HL-60 (cell line): Measurements from ENCODE around the gene MAN2A1.

Experiments
- DNase-seq, 2 experiments: peaks; one replicate each; pipeline ENCODE4 v3.0.0-alpha.2; 2010 to 2020; ENCODE audit warnings: low read depth in 1 of 2, low spot score in 1 of 2
- H3K27ac ChIP-seq: fragments of 250-450 bp; sonication (Bioruptor Pico); replicated peaks from 2 replicates; pipeline ENCODE4 v1.5.1; 2020; ENCODE audit warnings: mild to moderate bottlenecking, moderate library complexity
- H3K27me3 ChIP-seq: fragments of 250-450 bp; sonication (Bioruptor Pico); 2 replicates; pipeline ENCODE4 v1.5.1; 2021; ENCODE audit warnings: mild to moderate bottlenecking, moderate library complexity; ENCODE audit not compliant: insufficient read depth, poor library complexity, severe bottlenecking
- H3K4me3 ChIP-seq: replicated peaks from 2 replicates; pipeline ENCODE4 v1.5.1; 2011; ENCODE audit warnings: mild to moderate bottlenecking, control low read depth, low read length; ENCODE audit not compliant: insufficient read depth
- CTCF ChIP-seq: IDR thresholded peaks from one replicate; pipeline ENCODE4 v1.5.1; 2011; ENCODE audit warnings: low read length, control low read depth, inconsistent platforms; ENCODE audit not compliant: insufficient read depth
- GABPA ChIP-seq: IDR thresholded peaks from 2 replicates; pipeline ENCODE4 v1.6.1; 2012; ENCODE audit warnings: low read depth
- POLR2AphosphoS5 ChIP-seq: IDR thresholded peaks from 2 replicates; pipeline ENCODE4 v1.6.1; 2012; ENCODE audit warnings: low read depth
- SPI1 ChIP-seq: IDR thresholded peaks from 2 replicates; pipeline ENCODE4 v1.6.1; 2012; ENCODE audit warnings: low read depth, mild to moderate bottlenecking, borderline replicate concordance
- TF ChIP-seq, protein P1 (sequence below): IDR thresholded peaks from 2 replicates; pipeline ENCODE4 v1.6.1; 2012; ENCODE audit warnings: low read depth; ENCODE audit not compliant: insufficient replicate concordance

MAN2A1 gene

GRCh38 chr5:109650493-109650892, 39.2 kb upstream of the MAN2A1 start:
- Histone ChIP-seq H3K27ac (no peak overlapping the region), H3K4me3 (no peak overlapping the region), H3K27me3 (no peaks in the 10 kb centered on the region)
- DNase-seq = no peak
- no peak for TF ChIP-seq CTCF
- no peak for TF ChIP-seq GABPA
- TF ChIP-seq, protein P1, sequence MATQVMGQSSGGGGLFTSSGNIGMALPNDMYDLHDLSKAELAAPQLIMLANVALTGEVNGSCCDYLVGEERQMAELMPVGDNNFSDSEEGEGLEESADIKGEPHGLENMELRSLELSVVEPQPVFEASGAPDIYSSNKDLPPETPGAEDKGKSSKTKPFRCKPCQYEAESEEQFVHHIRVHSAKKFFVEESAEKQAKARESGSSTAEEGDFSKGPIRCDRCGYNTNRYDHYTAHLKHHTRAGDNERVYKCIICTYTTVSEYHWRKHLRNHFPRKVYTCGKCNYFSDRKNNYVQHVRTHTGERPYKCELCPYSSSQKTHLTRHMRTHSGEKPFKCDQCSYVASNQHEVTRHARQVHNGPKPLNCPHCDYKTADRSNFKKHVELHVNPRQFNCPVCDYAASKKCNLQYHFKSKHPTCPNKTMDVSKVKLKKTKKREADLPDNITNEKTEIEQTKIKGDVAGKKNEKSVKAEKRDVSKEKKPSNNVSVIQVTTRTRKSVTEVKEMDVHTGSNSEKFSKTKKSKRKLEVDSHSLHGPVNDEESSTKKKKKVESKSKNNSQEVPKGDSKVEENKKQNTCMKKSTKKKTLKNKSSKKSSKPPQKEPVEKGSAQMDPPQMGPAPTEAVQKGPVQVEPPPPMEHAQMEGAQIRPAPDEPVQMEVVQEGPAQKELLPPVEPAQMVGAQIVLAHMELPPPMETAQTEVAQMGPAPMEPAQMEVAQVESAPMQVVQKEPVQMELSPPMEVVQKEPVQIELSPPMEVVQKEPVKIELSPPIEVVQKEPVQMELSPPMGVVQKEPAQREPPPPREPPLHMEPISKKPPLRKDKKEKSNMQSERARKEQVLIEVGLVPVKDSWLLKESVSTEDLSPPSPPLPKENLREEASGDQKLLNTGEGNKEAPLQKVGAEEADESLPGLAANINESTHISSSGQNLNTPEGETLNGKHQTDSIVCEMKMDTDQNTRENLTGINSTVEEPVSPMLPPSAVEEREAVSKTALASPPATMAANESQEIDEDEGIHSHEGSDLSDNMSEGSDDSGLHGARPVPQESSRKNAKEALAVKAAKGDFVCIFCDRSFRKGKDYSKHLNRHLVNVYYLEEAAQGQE = no peak
- TF ChIP-seq POLR2AphosphoS5 = no peak
- no peak for TF ChIP-seq SPI1

GRCh38 chr5:109652096-109652495, 37.6 kb upstream of the MAN2A1 start:
- TF ChIP-seq GABPA = no peak
- TF ChIP-seq, protein P1 = no peak
- no peak for TF ChIP-seq SPI1
- no peak for TF ChIP-seq POLR2AphosphoS5
- TF ChIP-seq CTCF = no peak
- H3K27ac ChIP-seq = no peak overlapping the region
- H3K4me3 ChIP-seq = no peak overlapping the region
- DNase-seq = no peak
- no peaks in the 10 kb centered on the region for H3K27me3 ChIP-seq

DNA sequence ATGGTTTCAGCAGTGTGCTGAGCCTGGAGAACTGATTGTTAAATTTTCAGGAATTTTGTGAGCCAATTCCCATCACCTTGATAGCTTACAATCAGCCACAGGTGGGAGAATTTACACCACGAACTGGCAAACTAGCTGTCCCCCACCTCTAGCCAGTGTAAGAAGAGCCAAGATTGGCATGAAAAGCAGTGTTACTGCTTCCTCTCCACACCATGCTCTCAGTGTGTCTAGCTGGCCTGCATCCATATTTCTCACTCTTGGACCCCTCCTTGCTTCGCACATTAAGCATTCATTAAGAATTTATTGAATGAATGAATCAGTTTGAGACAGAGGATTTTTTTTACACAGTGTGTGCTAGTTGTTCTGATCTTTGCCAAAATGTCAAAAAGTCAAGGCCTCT, 36.7 kb upstream of the MAN2A1 start:
- H3K27me3 ChIP-seq = no peaks in the 10 kb centered on the region
- no peak for DNase-seq
- H3K4me3 ChIP-seq = no peak overlapping the region
- H3K27ac ChIP-seq = no peak overlapping the region
- TF ChIP-seq GABPA (no peak), POLR2AphosphoS5 (no peak), CTCF (no peak), SPI1 (no peak)
- TF ChIP-seq, protein P1 = no peak
